Epithelial cell of esophagus (primary cell): Measurements from ENCODE around the gene NABP2.

Source experiments
- DNase-seq: peaks from one replicate; pipeline ENCODE4 v3.0.0; 2010; ENCODE audit warnings: low read depth
- H3K4me3 ChIP-seq: 2 replicates; pipeline ENCODE4 v1.5.1; 2011; ENCODE audit warnings: mild to moderate bottlenecking, low read length, control low read depth
- CTCF ChIP-seq: IDR thresholded peaks from 2 replicates; pipeline ENCODE4 v1.5.1; 2011; ENCODE audit warnings: low read depth, mild to moderate bottlenecking, low read length, control low read depth, inconsistent platforms; ENCODE audit not compliant: insufficient read depth; ENCODE audit errors: missing control alignments

The NABP2 gene

DNA sequence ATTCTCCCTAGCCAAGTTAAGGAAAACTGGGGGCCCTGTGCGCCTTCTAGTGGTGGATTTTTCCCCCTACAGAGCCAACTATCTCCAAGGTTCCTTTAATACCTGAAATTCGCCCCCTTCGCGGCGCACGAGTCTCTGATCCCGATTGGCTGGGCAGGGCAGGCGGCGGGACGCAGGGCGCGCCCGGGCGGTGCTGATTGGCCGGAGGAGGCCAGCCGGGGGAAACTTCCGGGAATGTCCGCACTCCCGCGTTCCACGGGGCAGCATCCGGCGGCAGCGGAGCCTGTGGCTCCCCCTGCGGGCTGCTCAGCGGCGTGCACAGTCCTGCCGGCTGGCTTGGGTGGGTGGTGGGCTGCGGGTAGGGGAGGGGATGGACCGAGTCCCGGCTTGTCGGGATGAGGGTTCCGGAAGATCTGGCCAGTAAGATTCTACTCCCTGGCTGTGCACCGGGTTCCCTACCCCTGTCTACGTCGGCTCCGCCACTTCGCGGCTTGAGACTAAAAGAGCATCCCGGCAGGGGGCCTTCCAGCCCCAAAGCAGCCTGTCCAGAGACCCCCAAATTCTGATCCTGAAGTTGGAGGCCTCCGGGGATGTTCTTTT, at the start of gene NABP2:
TSS of gene NABP2 (plus strand) at position 241 of the 600 bp plus-strand sequence. CDS start 515 bp downstream, outside the sequence.
- DNase-seq, result peak; percentile 99
- peak within 1 kb of the TSS; percentile 77 for H3K4me3 ChIP-seq
- peak; percentile 65 for TF ChIP-seq CTCF

GRCh38 chr12:56178347-56178746, 45.8 kb upstream of the NABP2 start:
- no peak for DNase-seq
- no peak overlapping the region for H3K4me3 ChIP-seq
- no peak for TF ChIP-seq CTCF

DNA sequence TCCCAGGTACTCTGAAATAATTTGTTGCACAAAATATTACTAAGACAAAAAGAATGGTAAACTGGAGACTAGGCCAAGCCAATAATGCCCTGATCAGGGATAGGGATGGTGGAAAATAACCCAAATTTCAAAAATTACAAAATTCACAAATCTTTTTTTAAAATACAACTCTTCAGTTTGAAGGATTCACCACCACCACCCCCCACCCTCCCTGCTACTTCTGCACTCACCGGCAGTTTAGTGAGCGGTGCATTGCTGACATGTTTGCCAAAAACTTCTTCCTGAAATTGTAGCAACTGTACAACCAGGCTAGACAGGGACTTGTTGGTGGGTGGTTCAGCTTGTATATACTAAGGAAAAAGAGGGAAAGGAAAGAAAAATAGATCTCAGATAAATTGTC, 37.2 kb upstream of the NABP2 start:
- no peak for DNase-seq
- TF ChIP-seq CTCF, result no peak
- no peak overlapping the region for H3K4me3 ChIP-seq

- TF ChIP-seq CTCF, result no peak
- DNase-seq, result no peak
- H3K4me3 ChIP-seq, result peak overlapping the region; percentile 84
Observed at GRCh38 chr12:56188131-56188777, 35.9 kb upstream of the NABP2 start.

GRCh38 chr12:56188778-56189098, 35.4 kb upstream of the NABP2 start:
- peak overlapping the region; percentile 84 for H3K4me3 ChIP-seq
- no peak for DNase-seq
- TF ChIP-seq CTCF, result no peak

DNA sequence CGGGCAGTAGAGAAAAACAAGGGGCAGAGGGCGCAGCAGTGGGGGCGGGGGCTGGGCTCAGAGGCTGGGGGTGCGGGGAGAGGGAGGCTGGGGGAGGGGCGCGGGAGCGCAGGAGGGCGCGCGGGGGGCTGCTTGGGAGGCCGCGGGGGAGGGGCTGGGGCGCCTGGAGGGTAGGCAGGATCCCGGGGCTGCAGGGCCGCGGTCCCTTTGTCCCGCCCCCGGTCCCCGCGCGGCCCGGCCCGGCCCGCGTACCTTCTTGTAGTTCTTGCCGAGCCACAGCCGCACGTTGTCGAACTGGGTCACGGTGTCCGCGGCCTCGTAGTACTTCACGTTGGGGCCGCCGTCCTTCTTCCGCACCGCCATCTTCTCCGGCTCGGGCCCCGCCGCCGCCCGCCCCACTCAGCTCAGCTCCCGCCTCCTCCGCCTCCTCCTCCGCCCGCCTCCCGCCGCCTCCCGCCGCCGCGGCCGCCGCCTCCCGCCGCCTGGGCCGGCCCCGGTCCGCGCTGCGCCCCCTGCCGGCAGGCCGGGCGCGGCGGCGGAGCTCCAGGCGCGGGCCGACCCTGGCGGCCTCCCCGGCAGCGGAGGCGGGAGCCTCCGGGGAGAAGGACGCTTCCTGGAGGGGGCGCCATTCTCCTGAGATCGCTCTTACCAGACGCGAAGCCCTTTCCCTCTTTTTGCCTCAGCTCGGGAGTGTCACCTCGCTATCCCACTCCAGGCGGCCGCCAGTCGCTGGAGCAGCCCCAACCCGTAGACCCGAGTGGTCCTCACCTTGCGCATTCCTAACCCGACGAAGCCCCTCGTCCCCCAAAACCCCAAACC, 34.8 kb upstream of the NABP2 start, which contains the start of gene SMARCC2:
TSS of gene SMARCC2 (minus strand) at position 385 of the 819 bp plus-strand sequence. CDS start at position 363, 22 bp downstream.
- TF ChIP-seq CTCF, result peak; percentile 59
- H3K4me3 ChIP-seq, result peak within 1 kb of the TSS; percentile 87

More for the DNA sequence above, 34.8 kb upstream of the NABP2 start, which contains the start of gene SMARCC2:
- peak; percentile 86 for DNase-seq
